GM12873 (cell line): ENCODE results near the gene SOD3.

Experiments
- CTCF ChIP-seq: IDR thresholded peaks from 2 replicates; pipeline ENCODE4 v1.5.1; 2012; ENCODE audit warnings: low read depth, mild to moderate bottlenecking, moderate library complexity, low read length, control low read depth; ENCODE audit not compliant: insufficient read depth; ENCODE audit errors: missing control alignments

SOD3 gene

GRCh38 chr4:24845132-24845531, 49.8 kb downstream of the SOD3 start:
- no peak for TF ChIP-seq CTCF

- no peak for TF ChIP-seq CTCF
Measured at GRCh38 chr4:24845902-24846301, 50.5 kb downstream of the SOD3 start.

GRCh38 chr4:24846716-24847115, 51.3 kb downstream of the SOD3 start:
- TF ChIP-seq CTCF = no peak

- no peak for TF ChIP-seq CTCF
Measured at GRCh38 chr4:24849351-24849750, 54.0 kb downstream of the SOD3 start.

DNA sequence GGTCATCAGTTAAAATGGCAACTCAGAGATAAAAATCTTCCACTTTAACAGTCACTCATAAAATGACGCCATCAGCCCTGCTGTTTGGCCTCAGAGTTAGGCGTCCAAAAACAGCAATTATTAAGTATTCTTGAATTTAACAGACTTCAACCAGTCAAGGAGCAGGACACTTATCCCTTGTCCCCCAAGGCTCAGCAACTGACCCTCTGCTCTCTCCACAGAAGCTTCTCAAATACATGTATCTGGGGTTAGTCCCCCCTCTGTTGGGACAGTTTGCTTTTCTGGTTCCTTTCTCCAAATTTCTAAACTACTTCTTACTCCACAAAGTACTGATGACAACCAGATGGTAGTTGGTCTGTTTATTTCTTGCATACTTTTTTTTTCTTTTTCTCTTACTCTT, 54.4 kb downstream of the SOD3 start:
- TF ChIP-seq CTCF = no peak
